ENCODE measurements around the gene DUOXA2.

GRCh38 chr15:45165536-45165935 is 51.4 kb downstream of the DUOXA2 start:
- TF ChIP-seq POLR2AphosphoS5 (IDR thresholded peaks at IDR 0.05; ENCODE audit: low read depth, low read length) (0 out of 2 replicates have a peak, but pooled peaks have one; percentile 15), POU2F2 (IDR thresholded peaks at IDR 0.05; ENCODE audit: low read depth, low read length) (no peak)

All from GM12891 (cell line).